PC-3 (cell line): Measurements from ENCODE around the gene LUC7L. TPM values are rescaled to one million over a fixed set of nuclear protein-coding genes. Genes with fewer than 3 reads are reported as not detected.

Source experiments
- ATAC-seq: fragments of 200-7000 bp; cut with Tn5 transposase; 2 replicates; pipeline ENCODE4 v1.9.1; 2020; ENCODE audit warnings: mild to moderate bottlenecking, moderate library complexity
- BruUV-seq: library from RNA; stranded (reverse); fragments of 400-500 nt; replicated peaks from 2 replicates; lab custom pipeline; 2021; lab: Mats Ljungman, UMichigan
- CTCF ChIA-PET: fragments of 300-600 bp; sonication (Branson Sonifier 250); formaldehyde crosslinking; loops from one replicate; lab custom pipeline; 2022; ENCODE audit warnings: antibody characterized with exemption; lab: Charles Lee
- POLR2A ChIA-PET: fragments of 300-600 bp; sonication (Branson Sonifier 250); formaldehyde crosslinking; loops from one replicate; lab custom pipeline; 2022; ENCODE audit warnings: antibody characterized with exemption; ENCODE audit not compliant: unreplicated experiment; lab: Charles Lee
- DNase-seq: peaks from one replicate; pipeline ENCODE4 v3.0.0-alpha.2; 2015
- H2AFZ ChIP-seq: fragments of 300-600 bp; sonication (generic); 2 replicates; pipeline ENCODE4 v1.6.0; 2016; ENCODE audit warnings: antibody characterized with exemption, low read length
- H3F3A ChIP-seq: fragments of 300-600 bp; sonication (generic); one replicate; pipeline ENCODE4 v1.6.0; 2017; ENCODE audit warnings: antibody characterized with exemption, low read length, control low read depth, mild to moderate bottlenecking; ENCODE audit not compliant: unreplicated experiment
- H3K27ac ChIP-seq: fragments of 300-600 bp; sonication (generic); 2 replicates; pipeline ENCODE4 v1.5.1; 2016; ENCODE audit warnings: mild to moderate bottlenecking, low read length
- H3K27me3 ChIP-seq: fragments of 300-600 bp; sonication (generic); 2 replicates; pipeline ENCODE4 v1.6.1; 2016; ENCODE audit warnings: low read length, mixed read lengths
- H3K36me3 ChIP-seq: fragments of 300-600 bp; sonication (generic); 2 replicates; pipeline ENCODE4 v1.6.1; 2016; ENCODE audit warnings: low read depth, mixed run types, low read length, mixed read lengths
- H3K4me1 ChIP-seq: fragments of 300-600 bp; sonication (generic); 2 replicates; pipeline ENCODE4 v1.5.1; 2016; ENCODE audit warnings: low read length; ENCODE audit not compliant: insufficient read depth
- H3K4me2 ChIP-seq: fragments of 300-600 bp; sonication (generic); 2 replicates; pipeline ENCODE4 v1.6.0; 2016; ENCODE audit warnings: low read length
- H3K4me3 ChIP-seq: fragments of 300-600 bp; sonication (generic); 2 replicates; pipeline ENCODE4 v1.5.1; 2016; ENCODE audit warnings: mild to moderate bottlenecking, low read length, mixed read lengths
- H3K79me2 ChIP-seq: fragments of 300-600 bp; sonication (generic); 2 replicates; pipeline ENCODE4 v1.6.1; 2017; ENCODE audit warnings: low read length, mixed read lengths
- H3K9ac ChIP-seq: fragments of 300-600 bp; sonication (generic); 2 replicates; pipeline ENCODE4 v1.6.0; 2016; ENCODE audit warnings: mild to moderate bottlenecking, low read length
- H3K9me2 ChIP-seq: fragments of 300-600 bp; sonication (generic); replicated peaks from 2 replicates; pipeline ENCODE4 v1.6.1; 2016; ENCODE audit warnings: mixed run types, low read length, mixed read lengths
- H3K9me3 ChIP-seq: fragments of 300-600 bp; sonication (generic); 2 replicates; pipeline ENCODE4 v1.6.1; 2016; ENCODE audit warnings: low read length, mixed read lengths
- H4K20me1 ChIP-seq: fragments of 300-600 bp; sonication (generic); 2 replicates; pipeline ENCODE4 v1.6.1; 2016; ENCODE audit warnings: low read length, mixed read lengths
- CTCF ChIP-seq: fragments of 300-600 bp; sonication (generic); conservative IDR thresholded peaks from 2 replicates; pipeline ENCODE4 v1.5.1; 2017; ENCODE audit warnings: antibody characterized with exemption, low read depth, mild to moderate bottlenecking, low read length
- EZH2 ChIP-seq: fragments of 300-600 bp; sonication (generic); IDR thresholded peaks from one replicate; pipeline ENCODE4 v1.6.1; 2017; ENCODE audit warnings: antibody characterized with exemption, mild to moderate bottlenecking, low read length; ENCODE audit not compliant: unreplicated experiment
- EZH2phosphoT487 ChIP-seq: fragments of 300-600 bp; sonication (generic); IDR thresholded peaks from 2 replicates; pipeline ENCODE4 v1.6.1; 2018; ENCODE audit warnings: mild to moderate bottlenecking, antibody characterized with exemption, low read length, borderline replicate concordance
- intact Hi-C: fragments of 100-400 bp; cut with micrococcal nuclease; formaldehyde crosslinking; loops from 2 replicates; pipeline ENCODE4 v1.9.0; 2023
- total RNA-seq: library from RNA; depleted of rRNA; stranded (reverse); fragments of >200 nt; gene quantifications from 2 replicates; pipeline ENCODE4 v1.2.3, GENCODE V29; 2014

The LUC7L gene
- total RNA-seq, 1 experiment from 2014 or later: 46.0 TPM

GRCh38 chr16:252366-253337 lies 23.4 kb upstream of the LUC7L start:
- ChIA-PET POLR2A (no interaction called here), CTCF (no interaction called here)
- no peaks in the 10 kb centered on the region for H3K79me2 ChIP-seq
- DNase-seq (no peak), ATAC-seq (no peak)
- BruUV-seq: no TSS peak
- H3K27ac ChIP-seq: no peak overlapping the region
- no peak overlapping the region for H3K4me3 ChIP-seq
- no peaks in the 10 kb centered on the region for H3K36me3 ChIP-seq
- no peaks in the 10 kb centered on the region for H3K9me3 ChIP-seq
- TF ChIP-seq CTCF (no peak), EZH2phosphoT487 (no peak), EZH2 (no peak)
- H3K27me3 ChIP-seq: no peaks in the 10 kb centered on the region
- no peak overlapping the region for H3K9ac ChIP-seq
- no peaks in the 10 kb centered on the region for H3K9me2 ChIP-seq
- intact Hi-C loops: no loop called here
- no peak overlapping the region for H2AFZ ChIP-seq
- no peaks in the 10 kb centered on the region for H4K20me1 ChIP-seq
- H3F3A ChIP-seq: no peaks in the 10 kb centered on the region
- H3K4me1 ChIP-seq: peaks cover 9% of the 10 kb centered on the region; the same call in 1 of the 2 replicates
- no peak overlapping the region for H3K4me2 ChIP-seq

- Histone ChIP-seq H3K4me1 (peaks cover 9% of the 10 kb centered on the region; the same call in 1 of the 2 replicates), H3K9me2 (no peaks in the 10 kb centered on the region), H2AFZ (no peak overlapping the region), H3K4me3 (no peak overlapping the region), H3K9ac (no peak overlapping the region), H3K27ac (no peak overlapping the region), H4K20me1 (no peaks in the 10 kb centered on the region), H3K79me2 (no peaks in the 10 kb centered on the region), H3K27me3 (no peaks in the 10 kb centered on the region), H3K4me2 (no peak overlapping the region), H3K36me3 (no peaks in the 10 kb centered on the region), H3F3A (no peaks in the 10 kb centered on the region), H3K9me3 (no peaks in the 10 kb centered on the region)
- no peak for TF ChIP-seq EZH2phosphoT487
- TF ChIP-seq CTCF: no peak
- TF ChIP-seq EZH2: no peak
- no peak for DNase-seq
- CTCF ChIA-PET: no interaction called here
- no peak for ATAC-seq
- intact Hi-C loops: no loop called here
- POLR2A ChIA-PET: no interaction called here
- no TSS peak for BruUV-seq
Measured at GRCh38 chr16:249431-249830, 20.2 kb upstream of the LUC7L start.

GRCh38 chr16:247027-247426 lies 17.8 kb upstream of the LUC7L start:
- no peaks in the 10 kb centered on the region for H3K36me3 ChIP-seq

More at GRCh38 chr16:247027-247426, 17.8 kb upstream of the LUC7L start:
- no peak overlapping the region for H3K4me2 ChIP-seq
- peaks cover 9% of the 10 kb centered on the region; the same call in 1 of the 2 replicates for H3K4me1 ChIP-seq
- no peak overlapping the region for H2AFZ ChIP-seq
- no peaks in the 10 kb centered on the region for H3F3A ChIP-seq
- H3K27me3 ChIP-seq: no peaks in the 10 kb centered on the region
- no peaks in the 10 kb centered on the region for H3K9me2 ChIP-seq
- no peak overlapping the region for H3K4me3 ChIP-seq
- no peak overlapping the region for H3K27ac ChIP-seq
- H3K9ac ChIP-seq: no peak overlapping the region
- ChIA-PET POLR2A (no interaction called here), CTCF (no interaction called here)
- no peaks in the 10 kb centered on the region for H4K20me1 ChIP-seq
- ATAC-seq: no peak
- no peaks in the 10 kb centered on the region for H3K9me3 ChIP-seq
- intact Hi-C loops: no loop called here
- DNase-seq: no peak
- no TSS peak for BruUV-seq
- no peaks in the 10 kb centered on the region for H3K79me2 ChIP-seq
- TF ChIP-seq EZH2phosphoT487 (no peak), EZH2 (no peak), CTCF (no peak)
